Neuronal stem cell (in vitro differentiated cells): ENCODE data around the gene PIM3.

Experiments used
- DNase-seq: peaks from one replicate; pipeline ENCODE4 v3.0.0-alpha.2; 2013; ENCODE audit warnings: low spot score
- H2AFZ ChIP-seq: one replicate; pipeline ENCODE4 v1.6.1; 2013; ENCODE audit warnings: mild to moderate bottlenecking, low read length, inconsistent platforms
- H2AK5ac ChIP-seq: 2 replicates; pipeline ENCODE4 v1.6.1; 2013; ENCODE audit warnings: low read depth, mild to moderate bottlenecking, inconsistent platforms, low read length, moderate library complexity, mixed read lengths
- H2BK120ac ChIP-seq: 2 replicates; pipeline ENCODE4 v1.6.1; 2013; ENCODE audit warnings: low read depth, mild to moderate bottlenecking, inconsistent platforms, low read length, moderate library complexity, mixed read lengths
- H2BK12ac ChIP-seq: one replicate; pipeline ENCODE4 v1.6.1; 2013; ENCODE audit warnings: low read length, inconsistent platforms
- H2BK15ac ChIP-seq: 2 replicates; pipeline ENCODE4 v1.6.1; 2013; ENCODE audit warnings: mild to moderate bottlenecking, low read length, inconsistent platforms, mixed read lengths
- H2BK5ac ChIP-seq: one replicate; pipeline ENCODE4 v1.6.1; 2013; ENCODE audit warnings: inconsistent platforms, mild to moderate bottlenecking, low read length, moderate library complexity
- H3K14ac ChIP-seq: one replicate; pipeline ENCODE4 v1.6.1; 2013; ENCODE audit warnings: low read length, inconsistent platforms
- H3K18ac ChIP-seq: 2 replicates; pipeline ENCODE4 v1.6.1; 2013; ENCODE audit warnings: low read length, inconsistent platforms
- H3K23ac ChIP-seq: 2 replicates; pipeline ENCODE4 v1.6.1; 2013; ENCODE audit warnings: low read depth, mild to moderate bottlenecking, mixed read lengths, low read length, inconsistent platforms; ENCODE audit not compliant: poor library complexity
- H3K27ac ChIP-seq: replicated peaks from 3 replicates; pipeline ENCODE4 v1.5.1; 2013; ENCODE audit warnings: low read length, inconsistent platforms
- H3K27me3 ChIP-seq, 3 experiments: 2 replicates each; pipeline ENCODE4 v1.6.1; 2013; ENCODE audit warnings: low read length in 3 of 3, mild to moderate bottlenecking in 2 of 3, inconsistent platforms in 1 of 3, low read depth in 1 of 3, mixed read lengths in 1 of 3, moderate library complexity in 1 of 3; ENCODE audit not compliant: control insufficient read depth in 3 of 3, insufficient read depth in 3 of 3
- H3K36me3 ChIP-seq, 2 donors: replicated peaks in 1 of 2; 2 replicates each; pipeline ENCODE4 v1.6.1; 2013; ENCODE audit warnings: low read length in 2 of 2; ENCODE audit not compliant: control insufficient read depth in 2 of 2, insufficient read depth in 2 of 2
- H3K4ac ChIP-seq: 2 replicates; pipeline ENCODE4 v1.6.1; 2013; ENCODE audit warnings: inconsistent platforms, mild to moderate bottlenecking, low read length, moderate library complexity
- H3K4me1 ChIP-seq, 2 donors: 1 replicate in 1 of 2; 2 replicates in 1 of 2; pipeline ENCODE4 v1.6.1; 2013; ENCODE audit warnings: low read length in 2 of 2, low read depth in 1 of 2; ENCODE audit not compliant: control insufficient read depth in 2 of 2, insufficient read depth in 1 of 2
- H3K4me2 ChIP-seq: one replicate; pipeline ENCODE4 v1.6.1; 2013; ENCODE audit warnings: mild to moderate bottlenecking, low read length, inconsistent platforms; ENCODE audit not compliant: insufficient read depth, poor library complexity, severe bottlenecking
- H3K4me3 ChIP-seq, 2 donors: 2 replicates each; pipeline ENCODE4 v1.5.1; 2013; ENCODE audit warnings: low read length in 2 of 2, mild to moderate bottlenecking in 2 of 2, inconsistent platforms in 1 of 2, moderate library complexity in 1 of 2
- H3K79me1 ChIP-seq: one replicate; pipeline ENCODE4 v1.6.1; 2013; ENCODE audit warnings: low read depth, mild to moderate bottlenecking, inconsistent platforms, low read length, moderate library complexity
- H3K9ac ChIP-seq: one replicate; pipeline ENCODE4 v1.6.1; 2013; ENCODE audit warnings: mild to moderate bottlenecking, low read depth, low read length, inconsistent platforms; ENCODE audit not compliant: poor library complexity
- H3K9me3 ChIP-seq, 2 donors: replicated peaks in 1 of 2; 2 replicates each; pipeline versions ENCODE3 to v1.6.1; 2013; ENCODE audit warnings: low read length in 2 of 2, mild to moderate bottlenecking in 2 of 2, inconsistent platforms in 1 of 2, low read depth in 1 of 2, mixed read lengths in 1 of 2, moderate library complexity in 1 of 2; ENCODE audit not compliant: control insufficient read depth in 2 of 2, insufficient read depth in 1 of 2
- H4K8ac ChIP-seq: one replicate; pipeline ENCODE4 v1.6.1; 2013; ENCODE audit warnings: low read depth, mild to moderate bottlenecking, inconsistent platforms, low read length, moderate library complexity
- H4K91ac ChIP-seq: one replicate; pipeline ENCODE4 v1.6.1; 2013; ENCODE audit warnings: low read length, low read depth, mild to moderate bottlenecking, inconsistent platforms; ENCODE audit not compliant: poor library complexity
- WGBS, 2 donors: extraction: QIAGEN DNeasy Blood & Tissue Kit; methylation state at CpG; one replicate each; pipeline ENCODE4 v1.1.7; 2013; ENCODE audit warnings: missing lambda C conversion rate in 2 of 2, mixed read lengths in 1 of 2; ENCODE audit not compliant: insufficient read length in 2 of 2, insufficient replicate concordance in 1 of 2; ENCODE audit errors: extremely low coverage in 2 of 2; 5-methylcytosine and 5-hydroxymethylcytosine counted together

PIM3 gene

GRCh38 chr22:49965091-49966040 lies 4.8 kb downstream of the PIM3 start:
- Histone ChIP-seq H2AK5ac (peak overlapping the region; percentile 99), H2BK12ac (no peak overlapping the region), H3K23ac (no peak overlapping the region), H3K4me3 (no peak overlapping the region), H3K9ac (no peak overlapping the region), H3K36me3 (peaks cover 21 to 29% of the 10 kb centered on the region in 2 donors), H3K4ac (no peak overlapping the region), H4K91ac (no peak overlapping the region), H3K27ac (no peak overlapping the region), H3K4me1 (peaks cover 23 to 28% of the 10 kb centered on the region in 2 donors), H2AFZ (no peak overlapping the region), H2BK15ac (no peak overlapping the region), H3K14ac (no peak overlapping the region), H2BK5ac (peak overlapping the region; percentile 29), H3K4me2 (no peak overlapping the region), H3K9me3 (peaks cover 0 to under 1% of the 10 kb centered on the region in 2 donors), H3K27me3 (peaks cover 0 to 3% (median 0%) of the 10 kb centered on the region in 3 experiments), H3K79me1 (peaks cover 26% of the 10 kb centered on the region), H3K18ac (peak overlapping the region; percentile 57), H2BK120ac (no peak overlapping the region), H4K8ac (no peak overlapping the region)
- DNase-seq: no peak
- no CpG with 5 or more reads among the region's 22 CpGs for WGBS, 2 donors

- Histone ChIP-seq H4K8ac (peak overlapping the region; percentile 96), H2BK120ac (no peak overlapping the region), H3K9me3 (peaks cover 0 to 3% of the 10 kb centered on the region in 2 donors), H2AFZ (peak overlapping the region; percentile 15), H2BK5ac (peak overlapping the region; percentile 29), H3K36me3 (peaks cover 21 to 29% of the 10 kb centered on the region in 2 donors), H3K14ac (peak overlapping the region; percentile 94), H3K79me1 (peaks cover 20% of the 10 kb centered on the region), H2BK15ac (peak overlapping the region; percentile 91), H3K4me1 (peaks cover 25 to 34% of the 10 kb centered on the region in 2 donors), H3K9ac (peak overlapping the region; percentile 81), H3K27ac (peak overlapping the region; percentile 35), H3K4me3 (no peak overlapping the region), H4K91ac (no peak overlapping the region), H3K4me2 (no peak overlapping the region), H3K18ac (peak overlapping the region; percentile 92), H3K4ac (peak overlapping the region; percentile 93), H3K23ac (peak overlapping the region; percentile 3), H2AK5ac (peak overlapping the region; percentile 99), H2BK12ac (no peak overlapping the region), H3K27me3 (peaks cover 0 to 5% (median 0%) of the 10 kb centered on the region in 3 experiments)
- WGBS, 2 donors: no CpG with 5 or more reads among the region's 11 CpGs
- no peak for DNase-seq
These were observed 5.6 kb downstream of the PIM3 start for GRCh38 chr22:49966041-49966773.

GRCh38 chr22:49966774-49967705 lies 6.5 kb downstream of the PIM3 start:
- no CpG with 5 or more reads among the region's 36 CpGs for WGBS, 2 donors
- Histone ChIP-seq H2BK12ac (no peak overlapping the region), H2BK120ac (peak overlapping the region; percentile 89), H3K4me2 (no peak overlapping the region), H4K91ac (no peak overlapping the region), H3K4ac (peak overlapping the region; percentile 93), H3K9ac (peak overlapping the region; percentile 81), H3K18ac (peak overlapping the region; percentile 92), H3K27me3 (peaks cover 0 to 11% (median 0%) of the 10 kb centered on the region in 3 experiments), H2AFZ (peak overlapping the region; percentile 15), H2BK15ac (peak overlapping the region; percentile 91), H3K27ac (peak overlapping the region; percentile 35), H3K14ac (peak overlapping the region; percentile 94), H3K9me3 (peaks cover 0 to 3% of the 10 kb centered on the region in 2 donors), H3K4me1 (peaks cover 25 to 38% of the 10 kb centered on the region in 2 donors), H3K36me3 (peaks cover 21 to 23% of the 10 kb centered on the region in 2 donors), H2AK5ac (peak overlapping the region; percentile 99), H3K79me1 (peaks cover 15% of the 10 kb centered on the region), H3K4me3 (no peak overlapping the region), H3K23ac (peak overlapping the region; percentile 80), H2BK5ac (peak overlapping the region; percentile 29), H4K8ac (peak overlapping the region; percentile 82)
- DNase-seq: no peak
